Right renal pelvis (tissue), 4 donors: ENCODE measurements around the gene F8. TPM values are rescaled to one million over a fixed set of nuclear protein-coding genes. Genes with fewer than 3 reads are reported as not detected.
A peak's percentile ranks its signal among the peaks of the same experiment; 100 is the strongest.
"Not testable (repeated sequence)": the region's sequence is repeated elsewhere in the genome, so short reads cannot be mapped to it uniquely, and the experiment has no call there.

ENCODE experiments used
- DNase-seq, 4 donors: peaks; one replicate each; pipeline ENCODE4 v3.0.0-alpha.2; 2013; ENCODE audit warnings: low read depth in 4 of 4, low spot score in 3 of 4, missing footprints in 1 of 4
- polyA plus RNA-seq, 4 donors: library from polyadenylated mRNA; unstranded; fragments of 120-200 nt; gene quantifications; one replicate each; pipeline ENCODE4 v1.2.1, GENCODE V29; 2013; ENCODE audit not compliant: insufficient read length in 4 of 4

F8 gene
- polyA plus RNA-seq, 4 donors: 13.9 to 18.7 (median 16.0) TPM

DNA sequence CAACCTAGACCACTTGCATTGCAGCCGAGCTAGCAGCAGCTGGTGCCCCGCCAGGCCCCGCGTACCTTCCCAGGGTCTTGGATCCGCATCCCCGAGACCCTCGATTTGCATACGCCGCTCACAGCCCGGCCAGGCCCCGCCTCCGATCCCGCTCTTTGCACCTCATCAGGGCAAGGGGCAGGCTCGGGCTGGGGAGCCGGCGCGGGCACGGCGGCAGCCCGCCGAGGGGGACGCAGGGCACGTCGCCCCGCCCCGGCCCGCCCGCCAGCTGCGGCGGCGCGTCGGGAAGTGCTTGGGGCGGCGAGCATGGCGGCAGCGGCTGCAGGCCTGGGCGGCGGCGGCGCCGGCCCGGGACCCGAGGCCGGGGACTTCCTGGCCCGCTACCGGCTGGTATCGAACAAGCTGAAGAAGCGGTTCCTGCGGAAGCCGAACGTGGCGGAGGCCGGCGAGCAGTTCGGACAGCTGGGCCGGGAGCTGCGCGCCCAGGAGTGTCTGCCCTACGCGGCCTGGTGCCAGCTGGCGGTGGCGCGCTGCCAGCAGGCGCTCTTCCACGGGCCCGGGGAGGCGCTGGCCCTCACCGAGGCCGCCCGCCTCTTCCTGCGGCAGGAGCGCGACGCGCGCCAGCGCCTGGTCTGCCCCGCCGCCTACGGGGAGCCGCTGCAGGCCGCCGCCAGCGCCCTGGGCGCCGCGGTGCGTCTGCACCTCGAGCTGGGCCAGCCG lies 136.3 kb downstream of the F8 start, which contains the start of gene F8A1:
TSS of gene F8A1 (plus strand) at position 287 of the 720 bp plus-strand sequence. CDS start at position 307, 20 bp downstream.
- DNase-seq: not testable (repeated sequence)

- not testable (repeated sequence) for DNase-seq
Observed at GRCh38 chrX:154885549-154885948, 137.0 kb downstream of the F8 start.

DNA sequence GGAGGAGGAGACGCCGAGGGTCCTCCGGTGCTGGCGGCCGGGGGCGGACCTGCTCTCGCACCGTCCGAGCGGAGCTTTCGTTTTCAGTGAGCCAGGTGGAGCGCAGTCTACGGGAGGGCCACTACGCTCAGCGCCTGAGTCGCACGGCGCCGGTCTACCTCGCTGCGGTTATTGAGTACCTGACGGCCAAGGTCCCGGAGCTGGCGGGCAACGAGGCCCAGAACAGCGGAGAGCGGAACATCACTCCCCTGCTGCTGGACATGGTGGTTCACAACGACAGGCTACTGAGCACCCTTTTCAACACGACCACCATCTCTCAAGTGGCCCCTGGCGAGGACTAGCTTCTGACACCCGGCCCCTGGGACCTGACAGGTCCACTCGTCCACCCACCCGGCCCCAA lies 137.5 kb downstream of the F8 start:
- DNase-seq: not testable (repeated sequence)

GRCh38 chrX:154884069-154884468 lies 138.5 kb downstream of the F8 start:
- DNase-seq: not testable (repeated sequence)

- DNase-seq: no peak
Observed at GRCh38 chrX:154873329-154873728, 149.2 kb downstream of the F8 start.

- DNase-seq: not testable (repeated sequence)
Observed at GRCh38 chrX:154868522-154868921, 154.0 kb downstream of the F8 start.

GRCh38 chrX:154855256-154855655 lies 167.3 kb downstream of the F8 start:
- no peak for DNase-seq

- DNase-seq: no peak
Observed at GRCh38 chrX:154850957-154851611, 171.4 kb downstream of the F8 start.

GRCh38 chrX:154840856-154841255 lies 181.7 kb downstream of the F8 start:
- peak in 1 of 4 donors; percentile 0 for DNase-seq

DNA sequence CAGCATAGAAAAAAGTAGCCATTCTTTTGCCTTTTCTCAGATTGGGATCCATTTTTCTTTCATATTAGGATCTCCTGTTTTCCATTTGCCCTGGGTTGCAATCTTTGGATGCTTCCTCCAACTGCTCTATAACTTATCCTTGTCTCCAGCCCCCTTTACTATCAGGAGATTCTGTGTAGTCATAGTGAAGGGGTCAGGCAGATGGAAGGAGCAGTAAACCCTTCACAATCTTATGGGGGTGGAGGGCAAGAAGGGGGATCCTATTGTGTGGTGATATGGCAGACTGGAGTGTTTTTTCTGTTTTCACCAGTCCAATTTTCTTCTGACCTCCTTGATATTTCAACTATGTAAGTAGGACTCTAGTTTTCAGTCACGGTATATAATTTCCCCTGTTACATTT lies 186.4 kb downstream of the F8 start:
- no peak for DNase-seq

DNA sequence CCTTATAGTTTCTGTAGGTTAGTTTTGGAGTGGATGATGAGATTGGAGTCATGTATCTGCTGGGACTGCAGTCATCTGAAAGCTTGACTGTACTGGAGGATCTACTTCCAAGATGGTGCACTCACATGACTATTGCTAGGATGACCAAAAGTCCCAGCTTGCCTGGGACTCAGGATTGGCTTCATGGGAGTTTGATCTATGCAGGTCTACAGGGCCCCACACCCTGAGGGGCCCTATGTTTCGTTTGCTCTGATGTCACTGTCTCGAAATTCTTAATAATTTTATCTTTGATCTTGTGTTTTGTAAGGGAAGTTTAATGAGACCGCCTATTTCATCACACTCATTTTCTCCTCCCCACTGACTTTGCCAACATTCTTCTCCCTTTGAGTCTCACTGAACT lies 188.0 kb downstream of the F8 start, which contains the start of gene SMIM9:
TSS of gene SMIM9 (minus strand) at position 101 of the 400 bp plus-strand sequence. CDS start 3,806 bp downstream, outside the sequence.
- DNase-seq: no peak

- no peak for DNase-seq
Observed at GRCh38 chrX:154833746-154834274, 188.7 kb downstream of the F8 start.

GRCh38 chrX:154829926-154830442 lies 192.5 kb downstream of the F8 start:
- DNase-seq: no peak

DNA sequence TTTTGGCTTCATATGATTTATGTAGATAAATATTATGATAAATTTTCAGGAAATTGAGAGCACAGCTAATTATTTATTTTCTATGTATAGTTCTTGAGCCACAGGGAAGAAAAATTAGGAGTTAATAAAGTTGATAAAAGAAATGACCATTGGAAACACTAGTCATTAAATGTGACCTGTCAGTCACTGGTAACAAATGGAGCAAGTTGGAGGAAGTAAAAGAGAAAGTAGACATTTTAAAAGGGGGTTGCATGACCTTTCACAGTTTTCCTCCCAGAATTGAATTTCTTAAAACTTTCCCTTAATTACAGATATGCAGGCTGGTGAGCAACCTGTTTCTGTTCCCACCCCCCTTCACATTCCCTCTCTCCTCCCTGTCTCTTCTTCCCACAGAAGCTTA lies 193.4 kb downstream of the F8 start:
- no peak for DNase-seq

GRCh38 chrX:154828016-154828408 lies 194.5 kb downstream of the F8 start:
- DNase-seq: no peak

- DNase-seq: no peak
Observed at GRCh38 chrX:154827194-154828015, 195.1 kb downstream of the F8 start.

DNA sequence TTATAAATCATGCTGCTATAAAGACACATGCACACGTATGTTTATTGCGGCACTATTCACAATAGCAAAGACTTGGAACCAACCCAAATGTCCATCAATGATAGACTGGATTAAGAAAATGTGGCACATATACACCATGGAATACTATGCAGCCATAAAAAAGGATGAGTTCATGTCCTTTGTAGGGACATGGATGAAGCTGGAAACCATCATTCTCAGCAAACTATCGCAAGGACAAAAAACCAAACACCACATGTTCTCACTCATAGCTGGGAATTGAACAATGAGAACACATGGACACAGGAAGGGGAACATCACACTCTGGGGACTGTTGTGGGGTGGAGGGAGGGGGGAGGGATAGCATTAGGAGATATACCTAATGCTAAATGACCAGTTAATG lies 196.9 kb downstream of the F8 start:
- DNase-seq: not testable (repeated sequence)

DNA sequence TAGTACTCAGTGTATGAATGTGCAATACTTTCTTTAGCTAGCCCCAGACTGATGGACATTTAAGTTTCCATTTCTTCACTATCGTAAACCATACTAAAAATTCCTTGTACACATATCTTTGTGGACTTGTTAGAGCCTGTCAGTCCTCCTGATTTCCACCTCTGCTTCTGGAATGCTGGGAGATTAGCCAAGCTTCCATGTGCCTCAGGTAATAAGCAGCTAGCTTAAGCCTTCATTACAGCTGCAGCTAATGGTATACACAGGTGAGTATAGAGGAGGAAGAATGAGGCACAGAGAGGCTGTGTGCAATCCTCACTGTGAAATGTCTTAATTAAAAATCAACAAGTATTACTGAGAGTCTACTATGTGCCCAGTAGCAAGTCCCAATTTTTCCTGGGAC lies 197.9 kb downstream of the F8 start:
- no peak for DNase-seq

GRCh38 chrX:154822029-154822428 lies 200.5 kb downstream of the F8 start:
- DNase-seq: no peak

DNA sequence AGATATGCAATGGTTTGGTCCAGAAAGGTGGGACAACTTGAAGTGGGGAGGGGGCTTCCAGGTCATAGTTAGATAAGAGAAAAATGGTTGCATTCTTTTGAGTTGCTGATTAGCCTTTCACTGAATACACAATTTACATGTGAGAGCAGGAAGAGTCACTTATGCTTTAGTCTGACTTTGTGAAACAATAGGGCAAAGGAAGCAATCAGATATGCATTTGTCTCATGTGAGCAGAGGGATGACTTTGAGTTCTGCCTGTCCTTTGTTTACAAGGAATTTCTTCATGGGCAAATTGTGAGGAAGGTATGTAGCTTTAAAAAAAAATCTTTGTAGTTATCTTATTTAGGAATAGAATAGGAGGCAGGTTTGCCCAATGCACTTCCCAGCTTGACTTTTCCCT lies 201.0 kb downstream of the F8 start:
- no peak for DNase-seq
